ENCODE measurements around the gene ZSWIM6. TPM values are rescaled to one million over a fixed set of nuclear protein-coding genes. Genes with fewer than 3 reads are reported as not detected.

Gene ZSWIM6
- polyA plus RNA-seq, 1 of the 3 experiments (the other 2 are of a cell fraction) = 7.4 TPM

DNA sequence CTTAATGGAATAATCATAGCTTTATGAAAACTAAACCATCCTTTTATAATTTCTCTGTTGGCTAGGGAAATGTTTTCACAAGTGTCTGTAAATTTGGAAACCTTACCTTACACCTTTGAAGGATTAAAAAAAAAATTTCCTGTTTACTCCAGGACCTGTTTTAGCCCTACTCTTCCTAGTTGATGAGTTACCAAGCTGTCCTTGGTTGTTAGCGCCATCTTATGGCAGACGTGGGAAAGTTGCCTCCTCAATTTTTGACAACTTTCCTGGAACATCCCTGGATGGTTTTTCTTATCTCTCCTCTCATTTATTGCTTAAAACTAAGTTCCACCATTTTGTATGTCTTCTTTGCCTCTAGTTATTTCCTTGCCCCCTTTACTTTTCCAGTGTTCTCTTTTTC is 25.7 kb downstream of the ZSWIM6 start:
- no peak overlapping the region for H3K27ac ChIP-seq (ENCODE audit: low read depth in 2 of 2, low read length in 1 of 2)
- H3K4me3 ChIP-seq (ENCODE audit: low read depth in 2 of 2, low read length in 1 of 2) = no peak overlapping the region
- no peaks in the 10 kb centered on the region for H3K27me3 ChIP-seq (ENCODE audit: insufficient read depth)
- no peak overlapping the region for H3K4me2 ChIP-seq
- ChIA-PET POLR2A (no interaction called here), CTCF (interaction anchor here (0.7 to 1.9 kb wide), 6 partner anchors 10 to 301 kb away, joined by 3 to 4 read pairs (median 4); partner anchors contain the start of gene ZSWIM6)
- no peaks in the 10 kb centered on the region for H3F3A ChIP-seq (replicated peaks; ENCODE audit: insufficient read depth)
- H3K9ac ChIP-seq = no peak overlapping the region
- no peaks in the 10 kb centered on the region for H3K36me3 ChIP-seq (replicated peaks in 1 of 2; ENCODE audit: control insufficient read depth in 1 of 2, insufficient read depth in 2 of 2, low read length in 1 of 2)
- TF ChIP-seq, protein P1, sequence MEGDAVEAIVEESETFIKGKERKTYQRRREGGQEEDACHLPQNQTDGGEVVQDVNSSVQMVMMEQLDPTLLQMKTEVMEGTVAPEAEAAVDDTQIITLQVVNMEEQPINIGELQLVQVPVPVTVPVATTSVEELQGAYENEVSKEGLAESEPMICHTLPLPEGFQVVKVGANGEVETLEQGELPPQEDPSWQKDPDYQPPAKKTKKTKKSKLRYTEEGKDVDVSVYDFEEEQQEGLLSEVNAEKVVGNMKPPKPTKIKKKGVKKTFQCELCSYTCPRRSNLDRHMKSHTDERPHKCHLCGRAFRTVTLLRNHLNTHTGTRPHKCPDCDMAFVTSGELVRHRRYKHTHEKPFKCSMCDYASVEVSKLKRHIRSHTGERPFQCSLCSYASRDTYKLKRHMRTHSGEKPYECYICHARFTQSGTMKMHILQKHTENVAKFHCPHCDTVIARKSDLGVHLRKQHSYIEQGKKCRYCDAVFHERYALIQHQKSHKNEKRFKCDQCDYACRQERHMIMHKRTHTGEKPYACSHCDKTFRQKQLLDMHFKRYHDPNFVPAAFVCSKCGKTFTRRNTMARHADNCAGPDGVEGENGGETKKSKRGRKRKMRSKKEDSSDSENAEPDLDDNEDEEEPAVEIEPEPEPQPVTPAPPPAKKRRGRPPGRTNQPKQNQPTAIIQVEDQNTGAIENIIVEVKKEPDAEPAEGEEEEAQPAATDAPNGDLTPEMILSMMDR (IDR thresholded peaks at IDR 0.05) = peak; percentile 54
- TF ChIP-seq RFX5 (IDR thresholded peaks at IDR 0.05; ENCODE audit: low read length) (no peak), RAD21 (IDR thresholded peaks at IDR 0.05; ENCODE audit: low read length) (peak; percentile 29; the same call in 1 of the 2 replicates), GATA2 (CRISPR knock-in tag; IDR thresholded peaks at IDR 0.05) (no peak), EP300 (IDR thresholded peaks at IDR 0.05; ENCODE audit: borderline replicate concordance in 1 of 2, low read depth in 1 of 2, low read length in 1 of 2) (no peak), NFIC (IDR thresholded peaks at IDR 0.05; ENCODE audit: borderline replicate concordance) (no peak)
- WGBS (ENCODE audit: low lambda C conversion rate) = 98% methylated on average over 2 of the region's 2 CpGs
- no peak for DNase-seq
- H3K9me2 ChIP-seq = no peaks in the 10 kb centered on the region
- H3K79me2 ChIP-seq (ENCODE audit: insufficient read depth) = peaks cover 83% of the 10 kb centered on the region
- no peaks in the 10 kb centered on the region for H3K9me3 ChIP-seq
- H2AFZ ChIP-seq (ENCODE audit: low read depth) = no peak overlapping the region
- peaks cover 6 to 8% of the 10 kb centered on the region in 2 experiments; a peak in 3 of 4 replicates for H3K4me1 ChIP-seq (ENCODE audit: control insufficient read depth in 1 of 2, insufficient read depth in 2 of 2, low read depth in 1 of 2, low read length in 1 of 2)
- peaks cover 66% of the 10 kb centered on the region for H4K20me1 ChIP-seq (ENCODE audit: insufficient read depth)

DNA sequence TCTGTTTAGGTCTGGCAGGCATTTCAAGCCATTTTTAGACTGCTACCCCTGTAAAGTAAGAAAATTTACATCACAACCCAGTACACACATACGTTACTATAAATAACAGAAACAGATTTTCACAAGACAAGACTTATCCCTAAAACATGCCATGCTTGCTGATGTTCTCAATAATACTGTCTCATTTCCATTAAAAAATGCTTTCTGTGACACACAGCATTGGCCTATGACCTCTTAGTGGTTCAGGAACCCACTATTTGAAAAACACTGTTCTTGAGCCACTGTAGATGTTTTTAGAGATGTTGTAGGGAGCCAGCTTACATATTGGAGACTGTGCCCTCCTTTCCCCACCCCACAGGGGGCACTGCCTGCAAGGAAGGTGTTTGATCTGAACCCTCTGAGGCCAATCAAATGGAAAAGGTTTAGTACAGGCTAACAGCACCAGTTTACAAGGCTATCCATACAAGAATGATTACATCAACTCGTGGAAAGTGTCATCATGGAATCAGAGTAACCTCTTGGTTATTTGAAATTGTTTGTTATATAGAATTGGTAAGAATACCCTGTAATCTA is 30.8 kb downstream of the ZSWIM6 start:
- peaks cover 6 to 8% of the 10 kb centered on the region in 2 experiments; a peak in 3 of 4 replicates for H3K4me1 ChIP-seq (ENCODE audit: control insufficient read depth in 1 of 2, insufficient read depth in 2 of 2, low read depth in 1 of 2, low read length in 1 of 2)
- TF ChIP-seq FOXM1 (IDR thresholded peaks at IDR 0.05; ENCODE audit: low read depth) (no peak), RAD21 (IDR thresholded peaks at IDR 0.05; ENCODE audit: low read length) (peak; percentile 53)
- TF ChIP-seq, protein P1 (IDR thresholded peaks at IDR 0.05) = peak; percentile 35
- H3K27ac ChIP-seq (ENCODE audit: low read depth in 2 of 2, low read length in 1 of 2) = no peak overlapping the region
- peaks cover 80% of the 10 kb centered on the region for H3K79me2 ChIP-seq (ENCODE audit: insufficient read depth)
- no peaks in the 10 kb centered on the region for H3K27me3 ChIP-seq (ENCODE audit: insufficient read depth)
- H3K4me3 ChIP-seq (ENCODE audit: low read depth in 2 of 2, low read length in 1 of 2) = no peak overlapping the region
- no peak for DNase-seq
- ChIA-PET POLR2A (no interaction called here), CTCF (interaction anchor here (1.0 to 1.9 kb wide), 4 partner anchors 14 to 105 kb away, joined by 3 to 8 read pairs (median 4); no protein-coding TSS in a partner anchor)
- H3K9me2 ChIP-seq = no peaks in the 10 kb centered on the region
- 97% methylated on average over 2 of the region's 2 CpGs for WGBS (ENCODE audit: low lambda C conversion rate)
- peaks cover 4% of the 10 kb centered on the region for H3F3A ChIP-seq (replicated peaks; ENCODE audit: insufficient read depth)
- H3K9me3 ChIP-seq = no peaks in the 10 kb centered on the region
- no peak overlapping the region for H3K9ac ChIP-seq
- no peak overlapping the region for H2AFZ ChIP-seq (ENCODE audit: low read depth)
- H4K20me1 ChIP-seq (ENCODE audit: insufficient read depth) = peaks cover 65% of the 10 kb centered on the region
- H3K36me3 ChIP-seq (replicated peaks in 1 of 2; ENCODE audit: control insufficient read depth in 1 of 2, insufficient read depth in 2 of 2, low read length in 1 of 2) = no peaks in the 10 kb centered on the region
- no peak overlapping the region for H3K4me2 ChIP-seq

Data from SK-N-SH (cell line).